ENCODE results near the gene CFL1.

CFL1 gene

GRCh38 chr11:65861165-65861505 lies 3.2 kb upstream of the CFL1 start:
- Histone ChIP-seq H3K4me3 (peak overlapping the region; percentile 96), H3K36me3 (replicated peaks) (peaks cover 62% of the 10 kb centered on the region), H3K4me1 (peaks cover 9% of the 10 kb centered on the region; the same call in 1 of the 2 replicates), H3K27me3 (ENCODE audit: low read depth) (no peaks in the 10 kb centered on the region), H3K9me3 (no peaks in the 10 kb centered on the region)
- in situ Hi-C loops (cut with MboI; ENCODE audit: low sequenced_read_pairs), result no loop called here
- peak in 1 of 2 experiments; percentile 37 for DNase-seq (ENCODE audit: low spot score in 2 of 2)

- in situ Hi-C loops (cut with MboI; ENCODE audit: low sequenced_read_pairs), result no loop called here
- peaks cover 62% of the 10 kb centered on the region for H3K36me3 ChIP-seq (replicated peaks)
Measured at GRCh38 chr11:65860278-65861164, 2.5 kb upstream of the CFL1 start, which contains the start of gene MUS81. TSS of gene MUS81 (plus strand) at chr11:65860433. CDS start at chr11:65860754, 321 bp downstream.

GRCh38 chr11:65859812-65860277 lies 1.9 kb upstream of the CFL1 start:
- H3K4me3 ChIP-seq, result peak overlapping the region; percentile 96
- no peak for DNase-seq (ENCODE audit: low spot score in 2 of 2)
- H3K36me3 ChIP-seq (replicated peaks), result peaks cover 62% of the 10 kb centered on the region
- no peaks in the 10 kb centered on the region for H3K27me3 ChIP-seq (ENCODE audit: low read depth)
- in situ Hi-C loops (cut with MboI; ENCODE audit: low sequenced_read_pairs), result no loop called here
- peaks cover 9% of the 10 kb centered on the region; the same call in 1 of the 2 replicates for H3K4me1 ChIP-seq
- H3K9me3 ChIP-seq, result no peaks in the 10 kb centered on the region

More at GRCh38 chr11:65860278-65861164, 2.5 kb upstream of the CFL1 start, which contains the start of gene MUS81:
- Histone ChIP-seq H3K4me3 (peak within 1 kb of the TSS; percentile 96), H3K27me3 (ENCODE audit: low read depth) (no peaks in the 10 kb centered on the region), H3K9me3 (no peaks in the 10 kb centered on the region), H3K4me1 (peaks cover 9% of the 10 kb centered on the region; the same call in 1 of the 2 replicates)
- DNase-seq (ENCODE audit: low spot score in 2 of 2), result peak; percentile 94 to 99

- peaks cover 62% of the 10 kb centered on the region for H3K36me3 ChIP-seq (replicated peaks)
- in situ Hi-C loops (cut with MboI; ENCODE audit: low sequenced_read_pairs), result no loop called here
Measured at GRCh38 chr11:65859095-65859811, 1.3 kb upstream of the CFL1 start.

GRCh38 chr11:65858681-65859087 lies 704 bp upstream of the CFL1 start:
- no peaks in the 10 kb centered on the region for H3K9me3 ChIP-seq
- H3K27me3 ChIP-seq (ENCODE audit: low read depth), result no peaks in the 10 kb centered on the region
- peaks cover 62% of the 10 kb centered on the region for H3K36me3 ChIP-seq (replicated peaks)
- peaks cover 9% of the 10 kb centered on the region; the same call in 1 of the 2 replicates for H3K4me1 ChIP-seq
- no peak for DNase-seq (ENCODE audit: low spot score in 2 of 2)
- H3K4me3 ChIP-seq, result peak overlapping the region; percentile 96
- in situ Hi-C loops (cut with MboI; ENCODE audit: low sequenced_read_pairs), result no loop called here

More at GRCh38 chr11:65859095-65859811, 1.3 kb upstream of the CFL1 start:
- Histone ChIP-seq H3K4me3 (peak overlapping the region; percentile 96), H3K4me1 (peaks cover 9% of the 10 kb centered on the region; the same call in 1 of the 2 replicates), H3K9me3 (no peaks in the 10 kb centered on the region), H3K27me3 (ENCODE audit: low read depth) (no peaks in the 10 kb centered on the region)
- DNase-seq (ENCODE audit: low spot score in 2 of 2), result peak; percentile 97 to 99

- Histone ChIP-seq H3K9me3 (no peaks in the 10 kb centered on the region), H3K27me3 (ENCODE audit: low read depth) (no peaks in the 10 kb centered on the region), H3K4me3 (peak overlapping the region; percentile 96), H3K36me3 (replicated peaks) (peaks cover 62% of the 10 kb centered on the region), H3K4me1 (peaks cover 9% of the 10 kb centered on the region; the same call in 1 of the 2 replicates)
- DNase-seq (ENCODE audit: low spot score in 2 of 2), result peak in 1 of 2 experiments; percentile 64
- in situ Hi-C loops (cut with MboI; ENCODE audit: low sequenced_read_pairs), result no loop called here
Measured at GRCh38 chr11:65857500-65857852, 504 bp downstream of the CFL1 start.

- no peaks in the 10 kb centered on the region for H3K27me3 ChIP-seq (ENCODE audit: low read depth)
- peak overlapping the region; percentile 96 for H3K4me3 ChIP-seq
- peak; percentile 47 to 84 for DNase-seq (ENCODE audit: low spot score in 2 of 2)
- peaks cover 9% of the 10 kb centered on the region; the same call in 1 of the 2 replicates for H3K4me1 ChIP-seq
- H3K9me3 ChIP-seq, result no peaks in the 10 kb centered on the region
- in situ Hi-C loops (cut with MboI; ENCODE audit: low sequenced_read_pairs), result no loop called here
- H3K36me3 ChIP-seq (replicated peaks), result peaks cover 61% of the 10 kb centered on the region
Measured at GRCh38 chr11:65856689-65857499, 1.1 kb downstream of the CFL1 start.

DNA sequence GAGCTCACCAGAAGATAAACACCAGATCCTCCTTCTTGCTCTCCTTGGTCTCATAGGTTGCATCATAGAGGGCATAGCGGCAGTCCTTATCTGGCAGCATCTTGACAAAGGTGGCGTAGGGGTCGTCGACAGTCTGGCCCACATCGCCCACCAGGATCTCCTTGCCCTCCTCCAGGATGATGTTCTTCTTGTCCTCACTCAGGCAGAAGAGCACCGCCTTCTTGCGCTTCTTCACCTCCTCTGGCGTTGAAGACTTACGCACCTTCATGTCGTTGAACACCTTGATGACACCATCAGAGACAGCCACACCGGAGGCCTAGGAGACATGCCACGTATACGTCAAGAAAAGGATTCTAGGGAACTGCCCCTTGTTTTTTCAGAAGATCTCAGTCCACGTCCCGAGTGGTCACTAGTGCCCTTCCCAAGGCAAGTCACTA lies 2.0 kb downstream of the CFL1 start:
- no peaks in the 10 kb centered on the region for H3K27me3 ChIP-seq (ENCODE audit: low read depth)
- H3K36me3 ChIP-seq (replicated peaks), result peaks cover 63% of the 10 kb centered on the region
- H3K4me3 ChIP-seq, result peak overlapping the region; percentile 96
- H3K4me1 ChIP-seq, result peaks cover 9% of the 10 kb centered on the region; the same call in 1 of the 2 replicates
- in situ Hi-C loops (cut with MboI; ENCODE audit: low sequenced_read_pairs), result no loop called here
- no peak for DNase-seq (ENCODE audit: low spot score in 2 of 2)
- peaks cover 8% of the 10 kb centered on the region for H3K9me3 ChIP-seq

- H3K27me3 ChIP-seq (ENCODE audit: low read depth), result no peaks in the 10 kb centered on the region
- H3K9me3 ChIP-seq, result peaks cover 8% of the 10 kb centered on the region
- H3K4me3 ChIP-seq, result no peak overlapping the region
- in situ Hi-C loops (cut with MboI; ENCODE audit: low sequenced_read_pairs), result no loop called here
- no peak for DNase-seq (ENCODE audit: low spot score in 2 of 2)
- peaks cover 9% of the 10 kb centered on the region; the same call in 1 of the 2 replicates for H3K4me1 ChIP-seq
- peaks cover 60% of the 10 kb centered on the region for H3K36me3 ChIP-seq (replicated peaks)
Measured at GRCh38 chr11:65854852-65855837, 2.8 kb downstream of the CFL1 start.

DNA sequence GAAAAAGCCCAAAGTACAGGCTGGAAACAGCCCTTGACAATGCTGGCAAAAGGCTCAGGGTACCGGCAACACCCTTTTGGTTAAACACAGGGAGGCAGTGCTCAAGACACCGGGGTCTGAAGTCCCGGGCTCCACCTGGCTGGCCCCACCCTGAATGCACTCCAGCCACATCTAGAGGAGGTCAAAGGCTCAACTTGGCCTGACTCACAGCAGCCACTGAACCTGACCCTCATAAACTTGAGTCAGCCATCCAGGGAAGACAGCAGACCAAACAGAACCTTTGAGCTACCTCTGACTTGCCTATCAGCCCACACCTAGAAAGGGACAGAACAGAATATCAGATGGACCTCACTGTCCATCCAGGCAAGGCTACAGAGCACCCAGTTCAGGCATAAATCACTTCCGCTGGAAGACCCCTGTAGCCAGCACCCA lies 3.8 kb downstream of the CFL1 start:
- in situ Hi-C loops (cut with MboI; ENCODE audit: low sequenced_read_pairs), result no loop called here
- H3K27me3 ChIP-seq (ENCODE audit: low read depth), result no peaks in the 10 kb centered on the region
- DNase-seq (ENCODE audit: low spot score in 2 of 2), result no peak
- H3K4me3 ChIP-seq, result no peak overlapping the region
- H3K9me3 ChIP-seq, result peaks cover 8% of the 10 kb centered on the region
- peaks cover 60% of the 10 kb centered on the region for H3K36me3 ChIP-seq (replicated peaks)
- peaks cover 4% of the 10 kb centered on the region; the same call in 1 of the 2 replicates for H3K4me1 ChIP-seq

DNA sequence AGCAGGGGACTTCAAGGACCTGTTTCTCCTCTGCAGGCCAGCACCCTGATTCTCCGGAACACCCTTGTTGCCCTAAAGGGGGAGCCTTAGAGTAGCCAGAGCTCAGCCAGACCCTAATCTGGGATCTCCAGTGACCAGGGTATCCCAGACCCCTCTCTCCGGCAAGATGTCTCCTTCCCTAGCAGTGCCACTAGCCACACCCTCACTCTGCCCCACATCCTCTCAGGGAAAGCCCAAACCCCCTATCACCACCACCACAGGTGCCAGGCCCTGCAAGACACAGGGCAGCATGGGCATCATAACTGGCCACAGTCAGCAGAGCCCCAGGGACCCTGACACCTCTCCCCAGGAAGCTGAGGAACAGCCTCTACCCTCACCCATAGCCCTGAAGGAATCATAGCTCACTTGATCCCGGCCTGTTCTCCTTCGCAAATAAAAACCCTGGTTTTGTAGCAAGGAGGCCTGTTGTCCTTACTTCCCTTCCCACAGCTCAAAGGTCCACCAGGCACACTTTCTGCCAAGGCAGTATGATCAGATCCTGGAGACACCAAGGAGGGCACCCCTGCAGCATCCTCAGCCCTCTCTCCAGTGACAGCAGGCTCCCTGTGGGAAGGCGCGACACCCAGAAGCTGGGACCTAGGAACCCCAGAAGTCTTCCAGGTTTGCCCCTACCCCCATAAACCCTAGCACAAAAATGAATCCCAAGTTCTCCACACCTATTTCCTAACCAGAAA lies 4.6 kb downstream of the CFL1 start:
- Histone ChIP-seq H3K4me1 (peaks cover 4% of the 10 kb centered on the region; the same call in 1 of the 2 replicates), H3K4me3 (no peak overlapping the region), H3K27me3 (ENCODE audit: low read depth) (no peaks in the 10 kb centered on the region), H3K36me3 (replicated peaks) (peaks cover 60% of the 10 kb centered on the region), H3K9me3 (peaks cover 8% of the 10 kb centered on the region)
- DNase-seq (ENCODE audit: low spot score in 2 of 2), result no peak
- in situ Hi-C loops (cut with MboI; ENCODE audit: low sequenced_read_pairs), result no loop called here

Measured in HAP-1 (cell line).